ENCODE results near the gene FADS2. TPM values are rescaled to one million over a fixed set of nuclear protein-coding genes. Genes with fewer than 3 reads are reported as not detected.

Gene FADS2
- total RNA-seq, 4 donors from 2014 or later = 15.4 to 540 (median 173) TPM

GRCh38 chr11:61871158-61871597 lies 43.1 kb downstream of the FADS2 start:
- intact Hi-C loops (cut with DNase I; ENCODE audit: low total_unique reads) = no loop called here
- DNase-seq (ENCODE audit: low spot score in 2 of 2) = peak; percentile 61 to 95
- TF ChIP-seq POLR2A (IDR thresholded peaks at IDR 0.05) (no peak), CTCF (IDR thresholded peaks at IDR 0.05) (peak in 1 of 3 donors; percentile 62)
- no peak overlapping the region for H3K4me3 ChIP-seq (ENCODE audit: low read depth, poor library complexity, severe bottlenecking)
- 0 to 2% methylated on average over 21 to 24 of the region's 24 CpGs for WGBS, 2 donors

DNA sequence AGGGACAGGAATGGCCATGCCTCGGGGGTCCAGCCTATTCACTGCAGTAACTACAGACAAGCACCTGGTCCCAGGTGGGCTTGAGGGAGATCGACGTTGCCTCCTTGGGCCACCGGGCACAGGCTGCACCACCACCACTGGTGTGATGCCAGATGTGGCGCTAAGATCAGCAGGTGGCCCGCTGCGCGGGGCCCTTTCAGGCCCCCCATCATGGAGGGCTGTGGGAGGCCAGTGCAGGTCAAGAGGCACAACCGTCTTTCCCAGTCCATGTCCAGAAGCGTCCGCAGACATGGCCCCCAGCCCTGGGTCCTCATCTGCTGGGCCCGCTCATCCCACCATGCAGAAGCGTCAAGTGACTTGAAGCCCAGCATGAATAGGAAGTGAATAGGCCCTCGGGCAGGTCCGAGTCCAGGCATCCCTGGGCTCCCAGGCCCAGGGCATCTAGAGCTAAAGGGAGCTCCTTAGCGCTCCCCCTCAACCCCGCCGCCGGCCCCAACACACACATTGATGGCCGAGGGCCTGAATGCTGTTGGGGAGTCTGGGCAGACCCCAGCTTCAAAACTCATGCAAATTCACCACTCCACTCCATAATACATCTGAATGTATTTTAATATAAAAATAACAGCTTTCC lies 45.0 kb downstream of the FADS2 start:
- TF ChIP-seq CTCF (IDR thresholded peaks at IDR 0.05) = no peak
- no peak for TF ChIP-seq POLR2A (IDR thresholded peaks at IDR 0.05)
- intact Hi-C loops (cut with DNase I; ENCODE audit: low total_unique reads) = no loop called here
- WGBS, 2 donors = 87 to 93% methylated on average over 9 to 20 of the region's 20 CpGs
- H3K4me3 ChIP-seq (ENCODE audit: low read depth, poor library complexity, severe bottlenecking) = no peak overlapping the region
- DNase-seq (ENCODE audit: low spot score in 2 of 2) = no peak

DNA sequence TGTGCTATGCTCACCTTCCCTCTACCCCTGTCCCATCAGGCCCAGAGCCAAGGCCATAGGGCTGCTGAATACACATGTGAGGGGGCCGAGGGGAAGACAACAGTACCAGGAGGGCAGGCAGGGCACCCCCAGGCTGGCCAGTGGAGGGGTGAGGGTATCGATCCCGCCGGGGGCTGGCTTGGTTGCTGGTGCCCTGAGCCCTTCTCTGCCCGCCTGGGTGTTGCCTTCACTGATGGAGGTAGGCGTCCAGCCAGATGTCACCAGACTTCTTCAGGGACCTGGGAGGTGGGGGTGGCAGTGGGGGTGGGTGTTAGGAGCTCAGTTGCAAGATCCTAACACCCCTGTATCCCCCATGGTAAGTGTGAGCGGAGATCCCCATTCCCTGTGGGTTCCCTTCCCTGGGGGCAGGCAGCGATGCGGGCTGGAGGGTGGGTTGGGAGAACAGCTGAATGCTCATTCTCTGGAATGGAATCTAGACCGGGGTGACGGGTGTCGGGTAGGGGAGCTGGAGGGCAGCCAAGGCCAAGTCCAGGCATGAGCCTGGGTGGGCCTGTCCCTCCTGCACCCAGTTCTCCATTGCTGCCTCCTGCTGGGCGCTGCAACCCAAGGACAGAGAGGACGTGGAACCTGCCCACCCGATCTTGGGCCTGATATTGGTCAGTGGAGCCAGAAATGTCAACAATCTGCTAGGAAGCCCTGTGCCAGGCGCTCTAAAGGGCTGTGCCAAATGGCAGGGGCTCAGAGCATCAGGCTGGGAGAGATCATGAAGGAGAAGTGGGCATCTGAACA lies 45.7 kb downstream of the FADS2 start:
- WGBS, 2 donors = 71 to 74% methylated on average over 15 to 16 of the region's 16 CpGs
- intact Hi-C loops (cut with DNase I; ENCODE audit: low total_unique reads) = no loop called here
- TF ChIP-seq POLR2A (IDR thresholded peaks at IDR 0.05) (no peak), CTCF (IDR thresholded peaks at IDR 0.05) (no peak)
- no peak for DNase-seq (ENCODE audit: low spot score in 2 of 2)
- H3K4me3 ChIP-seq (ENCODE audit: low read depth, poor library complexity, severe bottlenecking) = no peak overlapping the region

DNA sequence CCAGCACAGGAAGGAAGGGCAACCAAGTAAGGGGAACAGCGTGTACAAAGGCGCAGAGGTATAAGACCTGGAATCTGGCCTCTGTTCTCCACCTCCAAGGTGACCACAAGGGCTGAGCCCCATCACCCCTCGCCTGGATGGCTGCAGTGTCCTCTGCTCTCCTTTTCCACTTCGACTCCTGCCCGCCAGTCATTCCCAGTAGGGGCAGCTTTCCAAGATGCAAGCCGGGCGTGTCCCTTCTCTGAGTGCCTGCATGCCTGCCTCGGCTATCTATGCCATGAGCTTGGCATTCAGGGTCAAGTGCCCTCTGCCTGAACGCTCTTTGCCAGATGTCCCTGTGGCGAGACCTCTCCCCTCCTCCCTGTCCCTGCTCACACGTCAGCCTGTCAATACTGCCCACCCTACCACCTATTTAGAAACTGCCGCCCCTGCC lies 46.3 kb downstream of the FADS2 start:
- DNase-seq (ENCODE audit: low spot score in 2 of 2) = no peak
- intact Hi-C loops (cut with DNase I; ENCODE audit: low total_unique reads) = no loop called here
- TF ChIP-seq CTCF (IDR thresholded peaks at IDR 0.05) (no peak), POLR2A (IDR thresholded peaks at IDR 0.05) (no peak)
- WGBS, 2 donors = 52 to 62% methylated on average over 12 of the region's 12 CpGs
- H3K4me3 ChIP-seq (ENCODE audit: low read depth, poor library complexity, severe bottlenecking) = no peak overlapping the region

- intact Hi-C loops (cut with DNase I; ENCODE audit: low total_unique reads) = no loop called here
Observed at GRCh38 chr11:61874853-61875252, 46.8 kb downstream of the FADS2 start.

More at GRCh38 chr11:61874853-61875252, 46.8 kb downstream of the FADS2 start:
- DNase-seq (ENCODE audit: low spot score in 2 of 2) = no peak
- 85 to 87% methylated on average over 3 of the region's 3 CpGs for WGBS, 2 donors
- no peak for TF ChIP-seq CTCF (IDR thresholded peaks at IDR 0.05)
- TF ChIP-seq POLR2A (IDR thresholded peaks at IDR 0.05) = no peak
- H3K4me3 ChIP-seq (ENCODE audit: low read depth, poor library complexity, severe bottlenecking) = no peak overlapping the region
